Gastroesophageal sphincter (tissue), 4 donors: ENCODE measurements around the gene GPR35. TPM values are rescaled to one million over a fixed set of nuclear protein-coding genes. Genes with fewer than 3 reads are reported as not detected.

ENCODE experiments used
- ATAC-seq: fragments of 150-250 bp; one replicate; pipeline ENCODE4 v1.9.1; 2016; ENCODE audit warnings: mild to moderate bottlenecking, moderate library complexity
- H3K27ac ChIP-seq, 4 donors: fragments of 200-600 bp; sonication (generic) in 3 of 4; 1 replicate in 3 of 4; 2 replicates in 1 of 4; pipeline ENCODE4 v1.5.1; 2016 to 2019
- H3K27me3 ChIP-seq: fragments of 200-600 bp; sonication (generic); one replicate; pipeline ENCODE4 v1.5.1; 2019
- H3K36me3 ChIP-seq, 2 donors: fragments of 200-600 bp; sonication (generic); one replicate each; pipeline ENCODE4 v1.5.1; 2019; ENCODE audit warnings: control low read depth in 1 of 2
- H3K4me1 ChIP-seq, 3 donors: fragments of 200-600 bp; sonication (generic); 1 replicate in 2 of 3; 2 replicates in 1 of 3; pipeline ENCODE4 v1.5.1; 2016 to 2019; ENCODE audit warnings: control low read depth in 2 of 3
- H3K4me3 ChIP-seq, 2 donors: fragments of 200-600 bp; sonication (generic); one replicate each; pipeline ENCODE4 v1.5.1; 2019; ENCODE audit warnings: mild to moderate bottlenecking in 1 of 2, moderate library complexity in 1 of 2
- H3K9me3 ChIP-seq, 3 donors: fragments of 200-600 bp; sonication (generic); one replicate each; pipeline ENCODE4 v1.5.1; 2017 to 2019; ENCODE audit warnings: control low read depth in 2 of 3
- CTCF ChIP-seq, 4 experiments: fragments of 200-600 bp in 2 of 4; fragments of 450-650 bp in 2 of 4; sonication (generic) in 1 of 4; IDR thresholded peaks; one replicate each; pipeline ENCODE4 v1.5.1; 2017 to 2019; ENCODE audit warnings: antibody characterized with exemption in 4 of 4, mild to moderate bottlenecking in 2 of 4, moderate library complexity in 2 of 4
- EP300 ChIP-seq: sonication (generic); formaldehyde crosslinking; IDR thresholded peaks from one replicate; pipeline ENCODE4 v1.6.1; 2017; ENCODE audit warnings: antibody characterized with exemption, mild to moderate bottlenecking
- POLR2A ChIP-seq, 2 donors: fragments of 450-650 bp; IDR thresholded peaks; one replicate each; pipeline ENCODE4 v1.6.1; 2017; ENCODE audit warnings: antibody characterized with exemption in 2 of 2, mild to moderate bottlenecking in 2 of 2, moderate library complexity in 1 of 2
- POLR2AphosphoS5 ChIP-seq: sonication (generic); formaldehyde crosslinking; IDR thresholded peaks from one replicate; pipeline ENCODE4 v1.6.1; 2017; ENCODE audit warnings: antibody characterized with exemption
- whole genome bisulfite sequencing, 2 donors: methylation state at CpG; one replicate each; pipeline ENCODE4 v1.1.5; 2018; ENCODE audit warnings: low coverage in 1 of 2; 5-methylcytosine and 5-hydroxymethylcytosine counted together
- total RNA-seq, 4 donors: library from RNA; depleted of rRNA; stranded (reverse); fragments of >200 nt; gene quantifications; one replicate each; pipeline ENCODE4 v1.1.0, GENCODE V29; 2016

Gene GPR35
- total RNA-seq, 4 donors from 2014 or later = 0.93 to 2.3 (median 1.9) TPM

- Histone ChIP-seq H3K4me1 (no peaks in the 10 kb centered on the region), H3K27ac (no peak overlapping the region), H3K9me3 (no peaks in the 10 kb centered on the region), H3K36me3 (peaks cover 0 to 10% of the 10 kb centered on the region in 2 donors), H3K27me3 (no peaks in the 10 kb centered on the region), H3K4me3 (no peak overlapping the region)
- WGBS, 2 donors = 100% methylated on average over 3 of the region's 19 CpGs; no CpG with 5 or more reads in 1 of the 2 donors
- ATAC-seq = no peak
- no peak for TF ChIP-seq EP300
- TF ChIP-seq CTCF (IDR thresholded peaks at IDR 0.05) = no peak
These were observed 5.7 kb upstream of the GPR35 start for GRCh38 chr2:240619506-240620148.

- H3K4me3 ChIP-seq = no peak overlapping the region
- no peak for ATAC-seq
- WGBS, 2 donors = no CpG with 5 or more reads among the region's 13 CpGs
- H3K27ac ChIP-seq = no peak overlapping the region
- H3K4me1 ChIP-seq = peaks cover 0 to 3% (median 0%) of the 10 kb centered on the region in 3 donors
- no peak for TF ChIP-seq CTCF (IDR thresholded peaks at IDR 0.05)
- TF ChIP-seq POLR2AphosphoS5 = no peak
- TF ChIP-seq EP300 = no peak
- TF ChIP-seq POLR2A (IDR thresholded peaks at IDR 0.05) = no peak
- peaks cover 0 to 10% of the 10 kb centered on the region in 2 donors for H3K36me3 ChIP-seq
- no peaks in the 10 kb centered on the region for H3K9me3 ChIP-seq
- peaks cover 4% of the 10 kb centered on the region for H3K27me3 ChIP-seq
These were observed 5.0 kb upstream of the GPR35 start for GRCh38 chr2:240620149-240620731.

- WGBS, 2 donors = 83 to 88% methylated on average over 2 to 7 of the region's 7 CpGs
- ATAC-seq = no peak
- H3K27ac ChIP-seq = no peak overlapping the region
These were observed 4.4 kb upstream of the GPR35 start for GRCh38 chr2:240620859-240621258.

GRCh38 chr2:240622060-240622411, 3.2 kb upstream of the GPR35 start:
- no peak for ATAC-seq
- Histone ChIP-seq H3K4me1 (peaks cover 0 to 6% (median 0%) of the 10 kb centered on the region in 3 donors), H3K36me3 (peaks cover 0 to 10% of the 10 kb centered on the region in 2 donors), H3K27ac (no peak overlapping the region), H3K9me3 (no peaks in the 10 kb centered on the region), H3K27me3 (peaks cover 8% of the 10 kb centered on the region), H3K4me3 (no peak overlapping the region)
- TF ChIP-seq POLR2AphosphoS5 = no peak
- no peak for TF ChIP-seq POLR2A (IDR thresholded peaks at IDR 0.05)
- TF ChIP-seq CTCF (IDR thresholded peaks at IDR 0.05) = no peak
- TF ChIP-seq EP300 = no peak
- WGBS, 2 donors = 47 to 75% methylated on average over 3 to 8 of the region's 9 CpGs

More at GRCh38 chr2:240620859-240621258, 4.4 kb upstream of the GPR35 start:
- Histone ChIP-seq H3K4me3 (no peak overlapping the region), H3K36me3 (peaks cover 0 to 10% of the 10 kb centered on the region in 2 donors), H3K9me3 (no peaks in the 10 kb centered on the region), H3K27me3 (peaks cover 8% of the 10 kb centered on the region), H3K4me1 (peaks cover 0 to 6% (median 0%) of the 10 kb centered on the region in 3 donors)
- no peak for TF ChIP-seq EP300
- no peak for TF ChIP-seq POLR2AphosphoS5
- TF ChIP-seq CTCF (IDR thresholded peaks at IDR 0.05) = no peak
- no peak for TF ChIP-seq POLR2A (IDR thresholded peaks at IDR 0.05)
